GM21723 (cell line): ENCODE data around the gene HOXA7.

ENCODE experiments used
- ATAC-seq: cut with Tn5 transposase; IDR thresholded peaks from one replicate; pipeline ENCODE4 v1.9.1; 2021; ENCODE audit warnings: mild to moderate bottlenecking, moderate library complexity; ENCODE audit not compliant: unreplicated experiment

The HOXA7 gene

GRCh38 chr7:27156508-27156898, at the start of gene HOXA7:
Gene HOXA7 (minus strand): TSS chr7:27156675. CDS start chr7:27156545, 130 bp downstream.
- ATAC-seq, result no peak

- ATAC-seq, result no peak
Measured at GRCh38 chr7:27205325-27206280, 49.1 kb upstream of the HOXA7 start.

- ATAC-seq, result no peak
Measured at GRCh38 chr7:27204851-27205322, 48.4 kb upstream of the HOXA7 start.

- no peak for ATAC-seq
Measured at GRCh38 chr7:27203964-27204594, 47.6 kb upstream of the HOXA7 start.

GRCh38 chr7:27203365-27203953, 47.0 kb upstream of the HOXA7 start:
- ATAC-seq, result no peak

- no peak for ATAC-seq
Measured at GRCh38 chr7:27202862-27203134, 46.3 kb upstream of the HOXA7 start.

- no peak for ATAC-seq
Measured at GRCh38 chr7:27202018-27202861, 45.8 kb upstream of the HOXA7 start.

GRCh38 chr7:27201580-27202017, 45.1 kb upstream of the HOXA7 start:
- ATAC-seq, result no peak

- no peak for ATAC-seq
Measured at GRCh38 chr7:27200761-27201579, 44.5 kb upstream of the HOXA7 start.

GRCh38 chr7:27199849-27200760, 43.6 kb upstream of the HOXA7 start, which contains the start of gene HOXA13:
Gene HOXA13 (minus strand): TSS chr7:27200091. CDS start chr7:27200077, 14 bp downstream.
- no peak for ATAC-seq

GRCh38 chr7:27198871-27199801, 42.7 kb upstream of the HOXA7 start:
- no peak for ATAC-seq

GRCh38 chr7:27198138-27198841, 41.8 kb upstream of the HOXA7 start:
- ATAC-seq, result no peak

- ATAC-seq, result no peak
Measured at GRCh38 chr7:27197137-27198042, 40.9 kb upstream of the HOXA7 start.

GRCh38 chr7:27196287-27196767, 39.9 kb upstream of the HOXA7 start:
- ATAC-seq, result no peak

GRCh38 chr7:27194686-27195379, 38.4 kb upstream of the HOXA7 start:
- ATAC-seq, result no peak
